Fibroblast of lung (primary cell): Measurements from ENCODE around the gene MEGF6.

Experiments used
- CTCF ChIP-seq, 2 donors: IDR thresholded peaks in 1 of 2; conservative IDR thresholded peaks in 1 of 2; 1 replicate in 1 of 2; 2 replicates in 1 of 2; pipeline ENCODE4 v1.5.1; 2011 to 2012; ENCODE audit warnings: low read length in 2 of 2, control low read depth in 1 of 2, inconsistent platforms in 1 of 2, low read depth in 1 of 2, mild to moderate bottlenecking in 1 of 2
- EZH2 ChIP-seq: IDR thresholded peaks from 2 replicates; pipeline ENCODE4 v1.5.1; 2012; ENCODE audit warnings: low read length, control low read depth, mild to moderate bottlenecking; ENCODE audit errors: missing control alignments

- TF ChIP-seq CTCF (conservative IDR thresholded peaks at IDR 0.05 in 1 of 2, IDR thresholded peaks at IDR 0.05 in 1 of 2; ENCODE audit: low read depth in 1 of 2, low read length in 2 of 2) (no peak), EZH2 (no peak)
These were observed 18.4 kb upstream of the MEGF6 start for GRCh38 chr1:3629561-3630160.
